ENCODE results near the gene TRAPPC8. TPM values are rescaled to one million over a fixed set of nuclear protein-coding genes. Genes with fewer than 3 reads are reported as not detected.
A peak's percentile ranks its signal among the peaks of the same experiment; 100 is the strongest.

TRAPPC8 gene
- total RNA-seq, result 10 to 100 TPM; 33.0 to 41.9 TPM

- H3K27me3 Mint-ChIP-seq, result no peaks in the 10 kb centered on the region
- no peaks in the 10 kb centered on the region for H3K9me3 Mint-ChIP-seq (ENCODE audit: low read depth)
- CTCF ChIA-PET, result interaction anchor here (0.7 to 3.9 kb wide), 19 partner anchors 12 to 390 kb away, joined by 3 to 21 read pairs (median 4); partner anchors contain the start of genes RNF125 and RNF138
- H3K27ac Mint-ChIP-seq, result peak within 1 kb of the TSS; percentile 100
- H3K4me1 Mint-ChIP-seq, result peaks cover 41% of the 10 kb centered on the region
- ATAC-seq, result peak; percentile 90
- DNase-seq, result peak; percentile 96
- peaks cover 16% of the 10 kb centered on the region for H3K36me3 Mint-ChIP-seq
- H3K4me3 Mint-ChIP-seq, result peak within 1 kb of the TSS; percentile 100
Measured at GRCh38 chr18:31942999-31943877, at the start of gene TRAPPC8. TRAPPC8 (minus strand) TSS chr18:31943128; CDS start chr18:31942764, 364 bp downstream.

- ATAC-seq, result no peak
- no peaks in the 10 kb centered on the region for H3K4me1 Mint-ChIP-seq
- H3K4me3 Mint-ChIP-seq, result no peak overlapping the region
- no peak for DNase-seq
- no peak overlapping the region for H3K27ac Mint-ChIP-seq
- H3K36me3 Mint-ChIP-seq, result no peaks in the 10 kb centered on the region
- CTCF ChIA-PET, result no interaction called here
- H3K9me3 Mint-ChIP-seq (ENCODE audit: low read depth), result no peaks in the 10 kb centered on the region
- H3K27me3 Mint-ChIP-seq, result no peaks in the 10 kb centered on the region
Measured at GRCh38 chr18:31990823-31991222, 47.9 kb upstream of the TRAPPC8 start.

- DNase-seq (no peak), ATAC-seq (no peak)
- Mint-ChIP-seq H3K27me3 (no peaks in the 10 kb centered on the region), H3K27ac (no peak overlapping the region), H3K36me3 (peaks cover 4% of the 10 kb centered on the region), H3K9me3 (ENCODE audit: low read depth) (peaks cover under 1% of the 10 kb centered on the region), H3K4me3 (no peak overlapping the region), H3K4me1 (peaks cover 3% of the 10 kb centered on the region)
- CTCF ChIA-PET, result no interaction called here
Measured at GRCh38 chr18:31983976-31984375, 41.0 kb upstream of the TRAPPC8 start.

- ATAC-seq, result no peak
Measured at GRCh38 chr18:31983020-31983419, 40.1 kb upstream of the TRAPPC8 start.

GRCh38 chr18:31980863-31981262 is 37.9 kb upstream of the TRAPPC8 start:
- Mint-ChIP-seq H3K27me3 (no peaks in the 10 kb centered on the region), H3K27ac (no peak overlapping the region), H3K4me1 (peaks cover 3% of the 10 kb centered on the region), H3K4me3 (no peak overlapping the region), H3K36me3 (peaks cover 7% of the 10 kb centered on the region), H3K9me3 (ENCODE audit: low read depth) (peaks cover 4% of the 10 kb centered on the region)
- CTCF ChIA-PET, result no interaction called here
- no peak for ATAC-seq
- DNase-seq, result no peak

More at GRCh38 chr18:31983020-31983419, 40.1 kb upstream of the TRAPPC8 start:
- CTCF ChIA-PET, result no interaction called here
- peaks cover 7% of the 10 kb centered on the region for H3K36me3 Mint-ChIP-seq
- H3K4me3 Mint-ChIP-seq, result no peak overlapping the region
- no peaks in the 10 kb centered on the region for H3K27me3 Mint-ChIP-seq
- peaks cover 4% of the 10 kb centered on the region for H3K9me3 Mint-ChIP-seq (ENCODE audit: low read depth)
- peaks cover 3% of the 10 kb centered on the region for H3K4me1 Mint-ChIP-seq
- H3K27ac Mint-ChIP-seq, result no peak overlapping the region
- DNase-seq, result no peak

- H3K4me3 Mint-ChIP-seq, result no peak overlapping the region
- peaks cover 11% of the 10 kb centered on the region for H3K36me3 Mint-ChIP-seq
- DNase-seq (no peak), ATAC-seq (no peak)
- peaks cover 3% of the 10 kb centered on the region for H3K4me1 Mint-ChIP-seq
- no peak overlapping the region for H3K27ac Mint-ChIP-seq
- H3K27me3 Mint-ChIP-seq, result no peaks in the 10 kb centered on the region
- CTCF ChIA-PET, result interaction anchor here (0.8 kb wide), 1 partner anchor 88 kb away, joined by 3 read pairs; no protein-coding TSS in a partner anchor
- H3K9me3 Mint-ChIP-seq (ENCODE audit: low read depth), result peaks cover 9% of the 10 kb centered on the region
Measured at GRCh38 chr18:31979714-31980113, 36.8 kb upstream of the TRAPPC8 start.

- H3K27ac Mint-ChIP-seq, result no peak overlapping the region
- DNase-seq (no peak), ATAC-seq (no peak)
- H3K36me3 Mint-ChIP-seq, result peaks cover 18% of the 10 kb centered on the region
- H3K9me3 Mint-ChIP-seq (ENCODE audit: low read depth), result peaks cover 18% of the 10 kb centered on the region
- no peak overlapping the region for H3K4me3 Mint-ChIP-seq
- CTCF ChIA-PET, result no interaction called here
- H3K4me1 Mint-ChIP-seq, result no peaks in the 10 kb centered on the region
- no peaks in the 10 kb centered on the region for H3K27me3 Mint-ChIP-seq
Measured at GRCh38 chr18:31978616-31979015, 35.7 kb upstream of the TRAPPC8 start.

GRCh38 chr18:31977270-31977872 is 34.4 kb upstream of the TRAPPC8 start:
- Mint-ChIP-seq H3K4me3 (no peak overlapping the region), H3K36me3 (peaks cover 18% of the 10 kb centered on the region), H3K9me3 (ENCODE audit: low read depth) (peaks cover 18% of the 10 kb centered on the region), H3K27ac (no peak overlapping the region), H3K27me3 (no peaks in the 10 kb centered on the region), H3K4me1 (no peaks in the 10 kb centered on the region)
- CTCF ChIA-PET, result interaction anchor here (0.7 to 1.1 kb wide), 5 partner anchors 11 to 253 kb away, joined by 3 to 4 read pairs (median 4); no protein-coding TSS in a partner anchor
- no peak for DNase-seq
- peak; percentile 39 for ATAC-seq

GRCh38 chr18:31976242-31976641 is 33.3 kb upstream of the TRAPPC8 start:
- no peak overlapping the region for H3K27ac Mint-ChIP-seq
- H3K4me1 Mint-ChIP-seq, result no peaks in the 10 kb centered on the region
- CTCF ChIA-PET, result interaction anchor here (1.0 kb wide), 1 partner anchor 252 kb away, joined by 4 read pairs; no protein-coding TSS in a partner anchor
- peaks cover 20% of the 10 kb centered on the region for H3K9me3 Mint-ChIP-seq (ENCODE audit: low read depth)
- peaks cover 19% of the 10 kb centered on the region for H3K36me3 Mint-ChIP-seq
- H3K27me3 Mint-ChIP-seq, result no peaks in the 10 kb centered on the region
- no peak overlapping the region for H3K4me3 Mint-ChIP-seq
- ATAC-seq, result no peak
- no peak for DNase-seq

- no peak overlapping the region for H3K4me3 Mint-ChIP-seq
- H3K27ac Mint-ChIP-seq, result no peak overlapping the region
- DNase-seq (no peak), ATAC-seq (no peak)
- H3K27me3 Mint-ChIP-seq, result no peaks in the 10 kb centered on the region
- no peaks in the 10 kb centered on the region for H3K4me1 Mint-ChIP-seq
- H3K9me3 Mint-ChIP-seq (ENCODE audit: low read depth), result peaks cover 20% of the 10 kb centered on the region
- H3K36me3 Mint-ChIP-seq, result peaks cover 16% of the 10 kb centered on the region
- CTCF ChIA-PET, result interaction anchor here (1.3 kb wide), 1 partner anchor 252 kb away, joined by 3 read pairs; no protein-coding TSS in a partner anchor
Measured at GRCh38 chr18:31973929-31974546, 31.1 kb upstream of the TRAPPC8 start.

GRCh38 chr18:31970617-31971016 is 27.7 kb upstream of the TRAPPC8 start:
- no peak for DNase-seq
- Mint-ChIP-seq H3K27ac (no peak overlapping the region), H3K9me3 (ENCODE audit: low read depth) (peaks cover 17% of the 10 kb centered on the region), H3K4me3 (no peak overlapping the region), H3K36me3 (peaks cover 12% of the 10 kb centered on the region), H3K4me1 (no peaks in the 10 kb centered on the region), H3K27me3 (no peaks in the 10 kb centered on the region)
- no peak for ATAC-seq
- CTCF ChIA-PET, result no interaction called here

GRCh38 chr18:31965316-31965970 is 22.5 kb upstream of the TRAPPC8 start:
- Mint-ChIP-seq H3K27me3 (no peaks in the 10 kb centered on the region), H3K4me1 (no peaks in the 10 kb centered on the region), H3K36me3 (no peaks in the 10 kb centered on the region), H3K27ac (no peak overlapping the region), H3K9me3 (ENCODE audit: low read depth) (no peaks in the 10 kb centered on the region), H3K4me3 (no peak overlapping the region)
- ATAC-seq (no peak), DNase-seq (no peak)
- CTCF ChIA-PET, result no interaction called here

GRCh38 chr18:31957728-31958127 is 14.8 kb upstream of the TRAPPC8 start:
- Mint-ChIP-seq H3K4me1 (no peaks in the 10 kb centered on the region), H3K27me3 (no peaks in the 10 kb centered on the region), H3K9me3 (ENCODE audit: low read depth) (no peaks in the 10 kb centered on the region), H3K36me3 (no peaks in the 10 kb centered on the region), H3K4me3 (no peak overlapping the region), H3K27ac (no peak overlapping the region)
- CTCF ChIA-PET, result interaction anchor here (0.6 kb wide), 1 partner anchor 290 kb away, joined by 3 read pairs; no protein-coding TSS in a partner anchor
- ATAC-seq (no peak), DNase-seq (no peak)

Measured in activated CD8-positive, alpha-beta memory T cell treated with anti-CD3 and anti-CD28 coated beads, Interleukin-2, amount 10 ng/mL, durations not matched to agents 7 days and 5 days (primary cell).